HG02678 (cell line): ENCODE measurements around the gene KRTAP22-2.

Source experiments
- ATAC-seq: cut with Tn5 transposase; IDR thresholded peaks from one replicate; pipeline ENCODE4 v1.9.1; 2021; ENCODE audit warnings: mild to moderate bottlenecking, moderate library complexity; ENCODE audit not compliant: unreplicated experiment

The KRTAP22-2 gene

DNA sequence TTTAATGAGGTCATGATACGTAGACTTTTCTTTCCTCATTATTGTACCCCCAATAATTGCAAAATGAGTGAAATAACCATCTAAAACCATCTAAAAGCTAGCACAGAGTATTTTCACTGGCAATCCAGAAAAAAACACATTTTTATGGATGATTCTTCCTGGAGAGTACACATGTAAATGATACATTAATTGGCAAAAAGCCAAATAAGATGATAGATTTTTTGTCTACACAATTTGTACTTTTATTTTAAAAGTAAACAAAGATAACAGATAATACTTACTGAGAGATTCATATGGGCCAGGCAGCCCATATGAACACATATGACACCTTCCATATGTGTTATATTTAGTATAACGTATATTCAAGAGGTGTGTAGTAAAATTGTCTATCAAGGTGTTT, 26.6 kb downstream of the KRTAP22-2 start:
- ATAC-seq: no peak

DNA sequence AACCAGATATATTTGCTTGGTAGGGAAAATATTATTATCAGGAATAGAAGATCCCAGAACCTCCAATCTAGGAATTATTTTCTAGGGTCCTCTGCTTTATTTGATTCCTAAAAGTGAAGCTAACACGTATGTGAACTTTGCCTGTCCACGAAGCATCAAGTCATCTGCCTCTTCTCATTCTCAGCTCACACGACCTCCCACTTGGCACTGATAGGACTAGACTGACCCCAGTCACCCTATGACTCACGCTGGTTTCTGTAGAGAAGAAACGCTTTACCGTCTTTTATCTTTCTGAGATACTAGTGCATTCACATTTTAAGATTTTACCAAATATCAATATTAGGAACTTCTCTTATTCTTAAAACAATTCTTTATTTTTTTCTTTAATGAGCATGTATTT, 27.1 kb downstream of the KRTAP22-2 start:
- no peak for ATAC-seq

DNA sequence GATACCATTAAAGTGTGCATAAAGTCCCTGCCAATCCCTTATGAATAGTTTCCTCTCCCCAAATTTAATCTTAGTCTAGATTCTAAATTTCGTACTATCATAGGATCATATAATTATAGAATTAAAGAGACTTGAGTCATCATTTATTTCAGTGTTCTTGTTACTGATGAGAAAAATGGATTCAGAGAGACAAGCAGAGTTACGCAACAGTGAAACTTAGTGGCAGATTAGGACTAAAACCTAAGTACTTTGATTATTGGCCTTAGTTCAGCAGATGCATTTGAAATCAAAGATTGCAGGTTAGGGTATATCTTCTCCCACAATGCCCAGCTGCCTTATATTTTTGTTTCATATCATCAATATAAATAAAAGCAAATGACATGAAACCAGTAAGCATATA, 28.2 kb downstream of the KRTAP22-2 start:
- ATAC-seq: no peak

DNA sequence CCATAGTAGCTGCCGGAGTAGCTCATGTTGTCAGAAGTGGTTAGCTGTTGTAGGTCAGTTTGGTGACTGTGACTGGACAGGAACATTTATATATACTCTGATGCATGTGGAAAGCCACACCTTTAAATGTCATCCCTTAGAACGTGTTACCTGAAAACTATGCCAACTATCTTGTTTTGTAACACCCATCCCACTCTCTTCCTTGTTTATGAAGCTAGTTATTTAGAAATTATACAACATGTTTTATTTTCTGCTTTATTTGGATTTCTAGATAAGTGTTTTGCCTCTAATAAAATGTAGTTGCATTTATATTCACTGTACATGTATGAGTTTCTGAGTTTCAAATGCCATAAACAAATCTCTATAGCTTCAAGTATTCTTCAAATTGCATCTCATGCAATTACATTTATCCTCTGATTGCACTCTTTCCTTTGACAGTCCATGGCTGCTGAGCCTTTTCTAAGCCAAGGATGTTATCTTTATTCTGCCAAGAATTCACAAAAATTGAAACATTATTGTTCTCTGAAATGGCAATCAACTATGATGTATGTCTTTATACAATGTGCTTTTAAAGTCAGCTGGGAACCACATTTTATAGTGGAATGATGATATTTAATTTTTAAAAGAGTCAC, 28.8 kb downstream of the KRTAP22-2 start, which contains the start of gene KRTAP19-7:
TSS of gene KRTAP19-7 (minus strand) at position 51 of the 632 bp plus-strand sequence. CDS start at position 26, 25 bp downstream.
- no peak for ATAC-seq

DNA sequence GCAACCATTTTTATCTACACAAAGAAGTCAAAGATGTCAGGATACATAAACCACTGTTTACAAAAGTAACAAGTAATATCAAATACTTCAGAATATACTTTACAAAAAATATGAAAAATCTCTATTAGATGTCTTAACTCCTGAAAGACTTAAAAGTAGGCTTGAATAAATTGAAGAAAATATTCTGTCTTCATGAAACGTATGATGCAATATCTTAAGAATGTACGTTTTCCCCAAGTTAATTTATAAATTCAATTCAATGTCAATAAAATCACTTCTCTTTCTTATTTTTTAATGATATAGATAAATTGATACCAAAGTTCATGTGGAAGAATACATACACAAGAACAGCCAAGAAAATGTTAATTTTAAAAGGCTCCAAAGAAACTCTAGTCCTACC, 35.1 kb downstream of the KRTAP22-2 start:
- no peak for ATAC-seq

DNA sequence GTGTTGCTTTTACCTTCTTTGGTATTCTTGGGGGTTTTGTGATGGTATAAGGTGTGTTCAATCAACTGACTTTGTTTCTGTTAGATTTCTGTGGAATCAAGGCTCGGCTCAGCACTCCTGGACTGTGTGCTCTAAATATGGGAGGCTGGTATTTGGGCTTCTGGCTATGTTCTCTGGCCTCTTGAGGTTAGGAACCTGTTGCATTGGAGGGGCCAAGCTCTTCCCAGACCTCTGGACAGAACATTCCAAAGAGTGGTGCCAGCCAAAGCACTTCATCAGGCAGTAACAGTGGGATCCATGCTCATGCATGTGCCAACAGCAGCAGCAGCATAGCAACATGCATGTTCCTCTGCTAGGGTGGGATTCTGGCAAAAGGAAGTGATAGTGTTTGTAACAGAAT, 37.4 kb downstream of the KRTAP22-2 start:
- ATAC-seq: no peak

DNA sequence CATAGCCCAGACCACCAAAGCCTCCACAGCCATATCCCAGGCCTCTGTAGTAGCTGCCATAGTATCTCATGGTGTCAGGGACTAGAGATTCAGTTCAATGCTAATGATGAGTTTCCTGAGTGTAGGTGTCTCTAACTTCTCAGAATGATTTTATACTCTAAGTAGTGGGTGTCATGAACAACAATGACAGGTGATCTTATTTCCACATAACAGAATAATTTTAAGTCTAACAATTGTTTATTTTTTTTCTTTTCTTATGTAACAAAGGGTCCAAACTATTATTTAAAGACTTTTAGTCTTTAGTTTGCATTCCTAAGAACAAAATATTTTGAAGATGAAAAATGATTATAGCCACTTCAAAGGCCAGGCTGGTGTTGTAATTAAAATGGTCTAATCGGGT, 48.4 kb downstream of the KRTAP22-2 start, which contains the start of gene KRTAP19-6:
TSS of gene KRTAP19-6 (minus strand) at position 101 of the 400 bp plus-strand sequence. CDS start at position 70, 31 bp downstream.
- ATAC-seq: no peak
